Activated T-helper 17 cell treated with anti-CD3 and anti-CD28 coated beads, Interleukin-2, amount 50 U/mL, for 72 hours (primary cell): Measurements from ENCODE around the gene SLC35E1. TPM values are rescaled to one million over a fixed set of nuclear protein-coding genes. Genes with fewer than 3 reads are reported as not detected.
"Not testable (repeated sequence)": the region's sequence is repeated elsewhere in the genome, so short reads cannot be mapped to it uniquely, and the experiment has no call there.

Experiments
- ATAC-seq: fragments of 150-1000 bp; cut with Tn5 transposase; replicated peaks from 2 replicates; pipeline ENCODE4 v1.10.0; 2021; ENCODE audit warnings: mild to moderate bottlenecking, moderate library complexity
- H3K27ac Mint-ChIP-seq: one replicate; pipeline ENCODE4 v1.8.0; 2022; ENCODE audit warnings: mixed read lengths
- H3K27me3 Mint-ChIP-seq: one replicate; pipeline ENCODE4 v1.8.0; 2022; ENCODE audit warnings: mixed read lengths
- H3K36me3 Mint-ChIP-seq: one replicate; pipeline ENCODE4 v1.8.0; 2022; ENCODE audit warnings: low read depth, mild to moderate bottlenecking, mixed read lengths
- H3K4me1 Mint-ChIP-seq: one replicate; pipeline ENCODE4 v1.8.0; 2022; ENCODE audit warnings: mixed read lengths
- H3K4me3 Mint-ChIP-seq: one replicate; pipeline ENCODE4 v1.8.0; 2022; ENCODE audit warnings: mild to moderate bottlenecking, mixed read lengths
- H3K9me3 Mint-ChIP-seq: one replicate; pipeline ENCODE4 v1.8.0; 2022; ENCODE audit warnings: mixed read lengths
- total RNA-seq, 2 donors: library from RNA; stranded (reverse); gene quantifications; one replicate each; pipeline ENCODE4 v1.2.3, GENCODE V29; 2022

Gene SLC35E1
- total RNA-seq, 2 donors from 2014 or later, result 71.8 to 117 TPM

GRCh38 chr19:16564842-16565241, 7.4 kb downstream of the SLC35E1 start:
- peaks cover 97% of the 10 kb centered on the region for H3K36me3 Mint-ChIP-seq
- H3K27ac Mint-ChIP-seq, result no peak overlapping the region
- H3K9me3 Mint-ChIP-seq, result no peaks in the 10 kb centered on the region

DNA sequence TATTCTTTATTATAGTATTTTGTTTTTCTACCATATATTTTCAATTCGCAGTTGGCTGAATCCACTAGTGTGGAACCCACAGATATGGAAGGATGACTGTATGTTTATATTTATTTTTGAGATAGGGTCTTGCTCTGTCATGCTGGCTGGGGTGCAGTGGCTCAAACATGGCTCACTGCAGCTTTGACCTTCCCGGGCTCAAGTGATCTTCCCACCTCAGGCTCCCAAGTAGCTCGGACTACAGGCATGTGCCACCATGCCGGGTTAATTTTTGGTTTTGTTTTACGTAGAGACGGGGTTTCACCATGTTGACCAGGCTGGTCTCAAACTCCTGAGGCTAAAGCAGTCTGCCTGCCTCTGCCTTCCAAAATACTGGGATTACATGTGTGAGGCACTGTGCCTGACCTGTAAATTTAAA, 9.6 kb downstream of the SLC35E1 start:
- Mint-ChIP-seq H3K27ac (no peak overlapping the region), H3K4me1 (peaks cover 17% of the 10 kb centered on the region), H3K36me3 (peaks cover 97% of the 10 kb centered on the region), H3K4me3 (no peak overlapping the region), H3K9me3 (no peaks in the 10 kb centered on the region), H3K27me3 (no peaks in the 10 kb centered on the region)
- ATAC-seq, result no peak

More at GRCh38 chr19:16564842-16565241, 7.4 kb downstream of the SLC35E1 start:
- Mint-ChIP-seq H3K4me3 (no peak overlapping the region), H3K4me1 (peaks cover 13% of the 10 kb centered on the region), H3K27me3 (no peaks in the 10 kb centered on the region)
- ATAC-seq, result no peak

DNA sequence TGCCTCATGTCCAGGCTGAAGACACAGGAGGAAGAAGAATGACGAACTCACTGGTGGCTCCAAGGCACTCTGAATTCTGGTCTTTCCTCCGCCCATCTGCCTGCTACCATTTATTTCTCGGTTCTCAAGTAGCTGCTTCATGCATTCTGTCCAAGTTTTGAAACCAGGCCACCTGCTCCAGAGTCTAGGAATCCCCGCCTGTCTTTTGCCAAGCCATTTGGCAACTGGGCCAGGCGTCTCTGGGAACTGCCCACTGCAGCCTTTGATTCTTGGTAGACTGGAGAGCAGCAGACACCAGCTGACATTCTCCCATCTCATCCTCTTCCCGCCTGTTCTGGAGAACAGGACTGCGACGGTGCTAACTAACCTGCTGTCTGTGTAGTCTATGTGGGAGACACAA, 10.8 kb downstream of the SLC35E1 start:
- Mint-ChIP-seq H3K27me3 (no peaks in the 10 kb centered on the region), H3K27ac (no peak overlapping the region), H3K4me1 (peaks cover 11% of the 10 kb centered on the region), H3K4me3 (no peak overlapping the region), H3K36me3 (peaks cover 97% of the 10 kb centered on the region), H3K9me3 (no peaks in the 10 kb centered on the region)
- no peak for ATAC-seq

DNA sequence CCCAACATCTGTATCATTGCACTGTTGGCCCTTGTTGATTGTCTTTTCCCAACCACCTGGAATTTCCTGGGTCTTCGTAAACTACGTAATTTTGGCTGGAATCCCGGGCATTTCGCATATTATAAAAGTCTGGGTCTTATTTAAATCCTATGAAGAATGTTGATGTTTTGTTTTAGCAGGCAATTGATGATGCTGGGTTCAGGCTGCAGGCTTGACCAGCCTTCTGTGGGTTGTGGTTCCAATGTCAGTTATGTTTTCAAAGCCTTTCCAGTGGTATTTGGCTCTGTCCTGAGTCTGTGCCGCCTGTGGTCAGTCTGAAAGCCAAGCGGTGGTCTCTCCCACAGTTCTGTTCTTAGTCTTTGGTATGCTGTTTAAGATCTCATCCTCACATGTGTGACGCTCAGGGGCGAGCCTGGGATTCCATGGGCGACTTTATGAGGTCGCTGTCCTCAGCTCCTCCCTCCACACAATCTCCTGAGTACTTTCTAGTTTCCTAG, 12.4 kb downstream of the SLC35E1 start:
- H3K36me3 Mint-ChIP-seq, result peaks cover 97% of the 10 kb centered on the region
- H3K27me3 Mint-ChIP-seq, result no peaks in the 10 kb centered on the region
- H3K27ac Mint-ChIP-seq, result no peak overlapping the region
- H3K4me1 Mint-ChIP-seq, result peaks cover 7% of the 10 kb centered on the region
- no peak for ATAC-seq
- H3K4me3 Mint-ChIP-seq, result no peak overlapping the region
- no peaks in the 10 kb centered on the region for H3K9me3 Mint-ChIP-seq

DNA sequence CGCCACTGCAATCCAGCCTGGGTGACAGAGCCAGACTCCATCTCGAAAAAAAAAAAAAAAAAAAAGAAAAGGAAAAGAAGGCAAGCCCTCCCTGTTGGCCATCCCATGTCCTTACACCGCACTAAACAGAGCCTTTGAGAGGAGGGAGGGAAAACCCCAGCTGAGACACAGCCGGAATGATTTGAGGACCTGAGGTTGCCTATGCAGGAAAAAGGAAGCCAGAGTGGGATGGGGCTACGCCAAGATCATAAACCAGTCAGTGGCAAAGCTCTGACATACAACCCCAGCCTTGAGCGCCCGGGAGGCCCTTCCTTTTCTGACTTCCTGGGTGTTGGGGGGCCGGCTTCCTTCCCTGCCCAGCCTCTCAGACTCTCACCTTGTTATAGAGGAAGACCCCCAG, 17.4 kb downstream of the SLC35E1 start:
- Mint-ChIP-seq H3K9me3 (no peaks in the 10 kb centered on the region), H3K4me3 (no peak overlapping the region), H3K36me3 (peaks cover 99% of the 10 kb centered on the region), H3K4me1 (peaks cover 9% of the 10 kb centered on the region), H3K27ac (no peak overlapping the region), H3K27me3 (no peaks in the 10 kb centered on the region)
- no peak for ATAC-seq

DNA sequence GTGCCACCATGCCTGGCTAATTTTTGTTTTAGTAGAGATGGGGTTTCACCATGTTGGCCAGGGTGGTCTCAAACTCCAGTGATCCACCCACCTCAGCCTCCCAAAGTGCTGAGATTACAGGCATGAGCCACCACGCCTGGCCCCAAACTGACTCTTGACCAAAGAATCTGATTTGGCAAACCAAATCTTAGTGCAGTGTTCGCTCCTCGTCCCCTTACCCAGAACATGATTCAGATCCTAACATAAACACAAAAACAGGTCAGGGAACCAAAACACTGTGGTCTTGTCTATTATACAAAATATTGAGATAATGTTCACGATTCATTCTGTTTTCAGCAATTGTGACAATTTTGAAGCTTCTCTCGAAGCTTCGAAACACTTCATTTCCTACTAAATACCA, 20.3 kb downstream of the SLC35E1 start:
- not testable (repeated sequence) for H3K27ac Mint-ChIP-seq, H3K9me3 Mint-ChIP-seq, ATAC-seq, H3K27me3 Mint-ChIP-seq, H3K4me3 Mint-ChIP-seq
- Mint-ChIP-seq H3K4me1 (peaks cover 12% of the 10 kb centered on the region), H3K36me3 (peaks cover 79% of the 10 kb centered on the region)

- H3K4me3 Mint-ChIP-seq, result no peak overlapping the region
- no peaks in the 10 kb centered on the region for H3K27me3 Mint-ChIP-seq
- ATAC-seq, result no peak
- peaks cover 12% of the 10 kb centered on the region for H3K4me1 Mint-ChIP-seq
- no peak overlapping the region for H3K27ac Mint-ChIP-seq
- H3K36me3 Mint-ChIP-seq, result peaks cover 59% of the 10 kb centered on the region
- H3K9me3 Mint-ChIP-seq, result no peaks in the 10 kb centered on the region
Measured at GRCh38 chr19:16548956-16549355, 23.3 kb downstream of the SLC35E1 start.

DNA sequence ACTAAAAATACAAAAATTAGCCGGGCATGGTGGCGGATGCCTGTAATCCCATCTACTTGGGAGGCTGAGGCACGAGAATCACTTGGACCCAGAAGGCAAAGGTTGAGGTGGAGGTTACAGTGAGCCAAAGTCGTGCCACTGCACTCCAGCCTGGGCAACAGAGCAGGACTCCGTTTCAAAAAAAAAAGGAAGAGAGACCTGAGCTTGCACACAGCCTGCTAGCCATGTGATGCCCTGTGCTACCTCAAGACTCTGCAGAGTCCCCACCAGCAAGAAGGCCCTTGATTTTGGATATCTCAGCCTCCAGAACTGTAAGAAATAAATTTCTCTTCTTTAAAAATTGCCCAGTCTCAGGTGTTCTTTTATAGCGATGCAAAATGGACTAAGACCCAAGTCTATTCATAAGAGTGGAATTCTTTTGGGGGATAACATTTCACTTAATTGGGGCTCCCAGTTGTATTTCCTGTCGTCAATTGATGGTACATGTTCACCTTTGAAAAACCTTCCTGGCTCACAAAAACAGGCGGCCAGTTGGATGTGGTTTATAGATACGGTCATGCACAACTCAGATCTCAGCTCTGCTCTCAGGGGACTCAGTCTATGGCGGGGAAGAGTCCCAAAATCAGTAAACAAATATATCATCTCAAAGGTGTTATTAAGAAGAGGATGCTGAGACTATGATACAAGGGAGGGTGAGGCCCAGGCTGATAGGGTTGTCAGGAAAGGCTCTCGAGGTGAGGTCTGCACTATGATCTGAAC, 27.6 kb downstream of the SLC35E1 start:
- peaks cover 45% of the 10 kb centered on the region for H3K36me3 Mint-ChIP-seq
- peaks cover 18% of the 10 kb centered on the region for H3K4me1 Mint-ChIP-seq
- no peaks in the 10 kb centered on the region for H3K9me3 Mint-ChIP-seq
- H3K4me3 Mint-ChIP-seq, result peak overlapping the region; percentile 98
- no peak for ATAC-seq
- H3K27ac Mint-ChIP-seq, result peak overlapping the region; percentile 3
- no peaks in the 10 kb centered on the region for H3K27me3 Mint-ChIP-seq

DNA sequence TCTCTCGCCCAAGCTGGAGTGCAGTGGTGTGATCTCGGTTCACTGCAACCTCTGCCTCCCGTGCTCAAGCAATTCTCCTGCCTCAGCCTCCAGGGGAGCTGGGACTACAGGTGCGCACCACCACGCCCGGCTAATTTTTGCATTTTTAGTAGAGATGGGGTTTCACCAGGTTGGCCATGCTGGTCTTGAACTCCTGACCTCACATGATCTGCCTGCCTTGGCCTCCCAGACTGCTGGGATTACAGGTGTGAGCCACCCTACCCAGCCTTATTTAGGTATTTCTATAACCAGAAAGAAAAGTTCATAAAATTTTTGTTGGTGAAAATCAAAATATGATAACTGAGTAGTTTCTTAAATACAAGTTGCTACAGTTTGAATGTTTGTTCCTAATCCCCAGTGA, 28.5 kb downstream of the SLC35E1 start:
- Mint-ChIP-seq H3K4me3 (peak overlapping the region; percentile 98), H3K27ac (peak overlapping the region; percentile 97), H3K4me1 (peaks cover 23% of the 10 kb centered on the region), H3K36me3 (peaks cover 46% of the 10 kb centered on the region)
- ATAC-seq, H3K9me3 Mint-ChIP-seq, H3K27me3 Mint-ChIP-seq: not testable (repeated sequence)

DNA sequence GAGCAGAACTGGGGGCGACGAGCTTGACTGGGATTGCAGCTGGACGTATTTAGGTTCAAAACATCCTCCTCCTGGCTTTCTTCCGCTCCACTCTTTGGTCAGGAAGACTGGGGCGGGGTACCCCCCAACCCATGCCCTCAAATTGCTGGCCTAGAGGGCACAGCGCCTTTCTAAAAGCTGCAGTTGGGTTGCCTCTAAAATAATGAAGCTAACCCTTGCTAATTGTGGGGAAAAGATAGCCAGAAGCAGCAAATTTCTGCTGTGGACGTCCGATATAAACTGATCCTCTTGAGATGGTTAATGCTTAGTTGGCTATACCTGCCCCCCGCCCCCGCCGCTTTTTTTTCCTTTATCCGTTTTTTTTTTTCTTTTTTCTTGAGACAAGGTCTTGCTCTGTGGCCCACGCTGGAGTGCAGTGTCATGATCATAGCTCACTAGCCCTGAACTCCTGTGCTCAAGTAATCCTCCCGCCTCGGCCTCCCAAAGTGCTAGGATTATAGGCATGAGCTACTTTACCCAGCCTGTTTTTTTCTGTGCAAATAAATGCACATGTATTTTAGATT, 29.2 kb downstream of the SLC35E1 start:
- no peak for ATAC-seq
- peaks cover 30% of the 10 kb centered on the region for H3K4me1 Mint-ChIP-seq
- H3K27me3 Mint-ChIP-seq, result no peaks in the 10 kb centered on the region
- peak overlapping the region; percentile 98 for H3K4me3 Mint-ChIP-seq
- H3K36me3 Mint-ChIP-seq, result peaks cover 54% of the 10 kb centered on the region
- H3K9me3 Mint-ChIP-seq, result no peaks in the 10 kb centered on the region
- peak overlapping the region; percentile 97 for H3K27ac Mint-ChIP-seq

DNA sequence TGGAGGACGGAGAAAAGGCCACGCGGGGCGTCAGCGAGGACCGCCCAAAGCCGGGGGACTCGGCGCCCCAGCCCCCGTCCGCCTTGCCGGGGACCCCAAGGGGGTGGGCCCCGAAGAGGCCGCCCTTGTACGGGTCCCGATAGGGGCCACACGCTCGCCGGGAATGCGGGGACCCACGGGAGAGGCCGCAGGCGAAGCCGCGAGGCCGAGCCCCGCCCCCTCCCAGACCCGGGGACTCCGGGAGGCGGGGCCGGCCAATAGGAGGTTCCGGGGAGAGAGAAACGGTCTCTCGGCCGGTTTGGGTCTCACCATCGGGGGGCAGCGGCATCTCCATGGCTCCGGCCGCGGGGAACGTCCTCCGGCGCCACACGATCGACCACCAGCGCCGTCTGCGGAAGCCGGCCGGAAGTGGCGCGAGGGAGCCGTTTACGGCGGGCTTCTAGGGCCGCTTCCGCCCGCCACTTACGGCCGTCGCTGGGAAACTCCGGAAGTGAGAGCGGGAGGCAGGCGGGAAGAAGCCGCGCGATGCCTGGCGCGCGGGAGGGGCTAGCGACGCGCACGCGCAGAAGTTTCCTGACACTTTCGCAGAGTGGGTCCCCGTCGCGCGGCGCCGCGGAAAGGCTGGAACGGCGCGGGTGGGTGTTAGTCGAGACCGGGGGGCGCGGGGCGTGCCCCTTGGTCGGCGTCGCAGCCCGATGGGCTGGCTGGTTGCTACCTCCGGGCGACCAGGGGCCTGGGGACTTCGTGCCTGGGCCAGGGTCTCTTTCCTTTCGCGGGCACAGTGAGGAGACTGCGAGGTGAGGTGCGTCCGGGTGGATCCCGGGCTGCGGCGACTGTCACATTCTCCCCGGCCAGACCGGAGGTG, 29.9 kb downstream of the SLC35E1 start, which contains the start of gene CHERP:
Gene CHERP, minus strand, starts transcription at position 393 of the 865 bp plus-strand sequence. Its CDS starts 59 bp downstream, at position 334.
- peaks cover 32% of the 10 kb centered on the region for H3K4me1 Mint-ChIP-seq
- H3K4me3 Mint-ChIP-seq, result peak within 1 kb of the TSS; percentile 98
- ATAC-seq, result peak; percentile 82
- H3K36me3 Mint-ChIP-seq, result peaks cover 61% of the 10 kb centered on the region
- H3K27ac Mint-ChIP-seq, result peak within 1 kb of the TSS; percentile 97
- H3K9me3 Mint-ChIP-seq, result no peaks in the 10 kb centered on the region
- no peaks in the 10 kb centered on the region for H3K27me3 Mint-ChIP-seq

- H3K36me3 Mint-ChIP-seq, result peaks cover 68% of the 10 kb centered on the region
- H3K27me3 Mint-ChIP-seq, result no peaks in the 10 kb centered on the region
- H3K9me3 Mint-ChIP-seq, result no peaks in the 10 kb centered on the region
- peak; percentile 1 for ATAC-seq
- peak overlapping the region; percentile 92 for H3K27ac Mint-ChIP-seq
- H3K4me1 Mint-ChIP-seq, result peaks cover 33% of the 10 kb centered on the region
- peak overlapping the region; percentile 98 for H3K4me3 Mint-ChIP-seq
Measured at GRCh38 chr19:16541526-16542044, 30.6 kb downstream of the SLC35E1 start.

DNA sequence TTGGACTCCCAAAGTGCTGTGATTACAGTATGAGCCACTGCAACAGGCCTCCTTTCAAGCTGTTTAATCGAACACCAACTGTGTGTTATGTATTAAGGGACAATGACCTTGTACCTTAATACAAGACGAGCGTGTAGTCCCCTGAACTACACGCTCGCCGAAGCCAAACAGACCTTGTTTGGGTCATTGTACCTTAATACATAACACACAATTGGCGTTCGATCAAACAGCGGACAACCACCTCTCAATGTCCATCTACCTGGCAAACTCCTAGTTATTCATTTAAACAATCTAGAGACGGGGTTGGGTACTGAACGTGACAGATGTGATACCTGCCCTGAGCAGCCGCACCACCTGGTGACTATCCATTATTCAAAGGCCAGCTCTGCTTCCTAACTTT, 31.3 kb downstream of the SLC35E1 start:
- Mint-ChIP-seq H3K9me3 (no peaks in the 10 kb centered on the region), H3K27ac (peak overlapping the region; percentile 92), H3K4me1 (peaks cover 33% of the 10 kb centered on the region), H3K36me3 (peaks cover 74% of the 10 kb centered on the region), H3K27me3 (no peaks in the 10 kb centered on the region), H3K4me3 (peak overlapping the region; percentile 98)
- ATAC-seq, result no peak

GRCh38 chr19:16537111-16537510, 35.1 kb downstream of the SLC35E1 start:
- ATAC-seq, result no peak
- no peak overlapping the region for H3K27ac Mint-ChIP-seq
- H3K4me3 Mint-ChIP-seq, result no peak overlapping the region
- H3K4me1 Mint-ChIP-seq, result peaks cover 27% of the 10 kb centered on the region
- H3K36me3 Mint-ChIP-seq, result peaks cover 93% of the 10 kb centered on the region
- no peaks in the 10 kb centered on the region for H3K27me3 Mint-ChIP-seq
- H3K9me3 Mint-ChIP-seq, result no peaks in the 10 kb centered on the region
